DMS114 treated with DMSO at 0.1 percent for 48 hours (cell line): ENCODE data around the gene AGAP1.

Experiments used
- DNase-seq: peaks from one replicate; lab custom pipeline; 2025; ENCODE audit not compliant: unreplicated experiment; lab: John Stamatoyannopoulos, UW

Gene AGAP1

DNA sequence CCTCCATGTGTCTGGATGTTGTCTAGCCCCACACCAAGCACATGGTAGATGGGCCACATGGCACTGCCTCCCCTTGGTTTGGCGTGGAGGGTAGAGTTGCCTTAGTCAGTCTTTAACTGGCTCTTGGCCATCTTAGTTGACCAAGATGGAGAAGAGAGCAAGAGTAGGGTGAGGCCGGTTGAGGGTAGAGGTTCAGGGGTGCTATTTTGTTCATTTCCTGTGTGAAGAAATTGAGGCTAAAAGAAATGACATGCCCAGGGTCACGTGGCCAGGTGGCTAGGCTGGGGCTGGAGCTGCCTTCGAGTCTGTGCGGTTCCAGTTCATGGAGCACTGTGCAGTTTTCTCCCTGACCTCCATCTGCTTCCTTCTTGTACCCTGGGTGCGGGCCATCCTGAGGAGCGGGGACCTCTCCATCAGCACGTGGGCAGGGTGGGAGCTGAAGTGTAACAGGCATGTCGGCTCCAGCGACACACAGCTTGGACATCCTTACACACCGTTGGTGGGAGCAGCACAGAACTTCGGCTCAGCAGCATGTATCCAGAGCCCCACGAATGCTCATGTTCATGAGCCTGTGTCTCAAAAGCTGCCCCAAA, 461.1 kb downstream of the AGAP1 start:
- no peak for DNase-seq

DNA sequence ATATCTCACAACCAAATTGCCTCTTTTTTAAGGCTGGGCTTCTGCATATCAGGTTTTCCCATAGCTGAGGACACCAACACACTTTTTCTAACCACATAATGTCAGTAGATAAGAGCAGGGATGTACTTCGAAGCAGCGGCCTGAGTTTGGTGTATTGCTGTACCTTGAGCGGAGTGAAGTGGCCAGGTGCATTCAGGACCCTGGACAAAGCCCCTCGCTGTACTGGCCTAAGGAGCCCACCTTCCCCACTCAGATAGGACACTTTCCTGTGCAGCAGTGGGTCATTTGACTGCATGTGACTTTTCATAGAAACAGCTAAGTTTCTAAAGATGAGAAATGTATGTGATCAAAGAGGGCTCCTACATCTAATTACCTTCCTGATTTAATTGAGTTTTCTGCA, 461.8 kb downstream of the AGAP1 start:
- DNase-seq: no peak

- DNase-seq: no peak
Observed at GRCh38 chr2:235956281-235956970, 462.6 kb downstream of the AGAP1 start.

- DNase-seq: no peak
Observed at GRCh38 chr2:235957251-235957650, 463.4 kb downstream of the AGAP1 start.

- no peak for DNase-seq
Observed at GRCh38 chr2:235958221-235958930, 464.5 kb downstream of the AGAP1 start.

GRCh38 chr2:235958931-235959410, 465.1 kb downstream of the AGAP1 start:
- no peak for DNase-seq

DNA sequence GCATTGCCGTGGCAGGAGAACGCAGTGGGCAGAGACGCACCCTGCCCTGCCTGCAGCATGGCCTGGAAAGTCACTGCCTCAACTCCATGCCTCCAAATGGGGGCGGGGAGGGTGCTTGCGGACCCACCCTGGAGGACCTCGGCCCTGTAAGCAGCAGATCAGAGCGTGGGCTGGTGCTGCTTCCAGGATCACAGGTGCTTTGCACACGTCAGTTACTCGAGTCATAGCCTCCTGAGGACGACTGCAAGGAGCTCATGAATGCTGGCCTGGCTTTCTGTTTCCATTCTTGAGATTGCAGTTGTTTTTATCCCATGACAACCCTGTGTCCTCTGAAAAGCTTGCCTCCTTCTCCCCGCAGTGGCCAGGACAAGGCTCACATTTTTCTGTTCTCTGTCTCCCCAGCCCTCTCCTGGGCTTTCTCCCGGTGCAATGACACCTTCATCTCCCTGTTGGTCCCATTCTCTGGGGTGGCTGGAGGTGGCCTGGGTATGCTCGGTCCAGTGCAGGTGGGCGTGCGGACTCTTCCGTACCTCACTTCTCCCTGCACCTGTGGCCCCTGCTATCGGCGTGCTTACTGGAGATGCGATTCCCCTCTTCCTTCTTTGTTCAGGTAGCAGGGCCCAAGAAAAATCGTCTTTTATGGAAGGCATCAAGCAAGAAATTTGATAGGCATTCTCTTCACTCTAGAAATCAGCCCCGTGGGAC, 466.3 kb downstream of the AGAP1 start:
- DNase-seq: no peak

DNA sequence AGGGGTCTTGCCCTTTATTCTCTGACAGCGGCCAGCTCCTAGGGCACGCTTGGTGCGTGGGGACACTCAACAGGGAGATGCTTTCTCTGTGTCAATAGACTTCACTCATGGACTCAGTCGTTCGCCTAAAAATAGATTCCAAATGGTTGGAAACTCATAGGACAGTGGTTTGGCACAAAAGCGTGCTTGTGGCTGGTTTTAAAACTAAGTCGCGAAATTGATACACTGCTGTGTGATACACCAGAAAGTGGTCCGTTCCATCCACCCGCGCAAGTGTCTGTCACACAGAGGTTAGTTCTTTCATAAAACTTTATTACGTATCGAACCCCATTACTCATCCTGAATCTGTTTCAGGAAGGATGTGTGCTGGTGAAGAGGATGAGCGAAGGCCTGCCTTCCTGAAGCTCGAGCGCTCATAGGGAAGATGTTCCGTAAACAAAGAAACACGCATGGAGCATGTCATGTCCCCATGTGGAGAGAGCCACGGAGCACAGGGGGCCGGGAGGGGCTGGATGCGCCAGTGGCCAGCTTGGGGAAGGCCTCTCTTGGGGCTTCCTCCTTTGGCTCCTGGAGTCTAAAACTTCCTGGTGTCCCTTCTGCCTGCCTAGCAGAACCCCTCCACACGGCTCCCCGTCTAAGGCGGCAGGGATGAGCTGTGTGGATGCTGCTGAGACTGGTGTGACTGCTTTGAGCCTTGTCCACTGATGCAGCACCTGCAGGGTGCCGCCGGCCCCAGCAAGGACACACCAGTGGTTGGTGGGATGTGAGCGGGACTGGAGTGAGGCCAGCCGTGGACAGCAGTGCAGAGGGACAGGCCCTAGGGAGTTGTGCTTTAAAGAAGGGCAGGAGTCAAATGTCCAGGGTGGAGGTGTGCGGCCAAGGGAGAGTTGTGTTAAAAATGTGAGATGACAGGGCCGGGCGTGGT, 467.1 kb downstream of the AGAP1 start:
- DNase-seq: no peak

DNA sequence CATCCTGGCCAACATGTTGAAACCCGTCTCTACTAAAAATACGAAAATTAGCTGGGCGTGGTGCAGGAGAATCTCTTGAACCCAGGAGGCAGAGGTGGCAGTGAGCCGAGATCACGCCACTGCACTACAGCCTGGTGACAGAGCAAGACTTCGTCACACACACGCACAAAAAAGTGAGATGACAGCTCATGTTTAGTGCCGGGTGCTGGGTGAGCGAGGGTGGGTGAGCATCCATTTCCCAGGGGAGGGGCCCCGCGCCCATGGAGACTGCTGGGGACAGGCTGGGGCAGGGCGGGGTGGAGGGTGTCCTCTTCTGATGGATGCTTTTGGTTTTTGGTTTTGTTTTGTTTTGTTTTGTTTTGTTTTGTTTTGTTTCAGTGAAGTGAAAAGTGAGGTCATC, 467.9 kb downstream of the AGAP1 start:
- no peak for DNase-seq

- no peak for DNase-seq
Observed at GRCh38 chr2:235963853-235964577, 470.2 kb downstream of the AGAP1 start.

- no peak for DNase-seq
Observed at GRCh38 chr2:235964787-235965390, 471.0 kb downstream of the AGAP1 start.

- no peak for DNase-seq
Observed at GRCh38 chr2:235966396-235966795, 472.6 kb downstream of the AGAP1 start.

DNA sequence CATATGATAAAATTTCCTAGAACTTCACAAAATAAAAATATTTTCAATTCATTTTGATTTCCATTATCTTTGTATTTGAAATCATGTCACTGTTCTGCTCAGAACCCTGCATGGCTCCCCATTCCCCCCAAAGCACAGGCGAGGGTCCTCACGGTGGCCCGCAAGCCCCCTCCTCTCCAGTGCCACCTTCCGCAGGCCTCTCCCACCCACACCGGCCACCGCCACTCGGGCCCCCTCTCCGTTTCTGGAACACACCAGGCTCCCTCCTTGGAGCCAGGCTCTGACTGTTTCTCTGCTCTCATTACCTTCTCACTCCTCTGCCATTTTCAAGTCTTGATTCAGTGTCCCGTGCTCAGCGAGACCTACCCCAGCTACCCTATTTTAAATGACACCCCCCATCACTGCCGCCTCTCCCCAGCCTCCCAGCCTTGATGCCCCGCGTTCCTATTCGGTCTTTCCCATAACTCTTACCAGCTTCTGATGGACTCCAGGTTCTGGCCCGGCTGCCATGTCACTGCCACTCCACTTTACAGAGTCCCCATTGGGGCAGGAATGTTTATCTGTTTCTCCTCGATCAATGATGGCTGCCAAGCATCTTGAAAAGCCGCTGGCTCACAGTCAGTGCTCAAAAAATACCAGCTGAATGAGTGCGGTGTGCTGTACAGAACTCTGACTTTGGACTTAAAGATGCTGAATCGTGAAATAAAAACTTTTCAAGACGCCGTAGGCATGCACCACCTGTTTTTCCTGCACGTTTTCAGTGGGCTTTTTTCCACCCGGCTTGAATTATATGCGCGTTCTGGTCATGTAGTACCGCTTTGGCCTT, 473.3 kb downstream of the AGAP1 start:
- no peak for DNase-seq

GRCh38 chr2:235968155-235968554, 474.3 kb downstream of the AGAP1 start:
- DNase-seq: no peak

GRCh38 chr2:235968616-235969324, 474.9 kb downstream of the AGAP1 start:
- no peak for DNase-seq

GRCh38 chr2:235970204-235971040, 476.6 kb downstream of the AGAP1 start:
- no peak for DNase-seq

- DNase-seq: no peak
Observed at GRCh38 chr2:235976516-235976915, 482.7 kb downstream of the AGAP1 start.
